Measurements from ENCODE around the gene ARPC1A. TPM values are rescaled to one million over a fixed set of nuclear protein-coding genes. Genes with fewer than 3 reads are reported as not detected.

The ARPC1A gene
- total and polyA plus RNA-seq, 2 of the 8 experiments (the other 6 are each of a cell fraction or from before 2014, with no cell fraction given), result 123 to 155 TPM

DNA sequence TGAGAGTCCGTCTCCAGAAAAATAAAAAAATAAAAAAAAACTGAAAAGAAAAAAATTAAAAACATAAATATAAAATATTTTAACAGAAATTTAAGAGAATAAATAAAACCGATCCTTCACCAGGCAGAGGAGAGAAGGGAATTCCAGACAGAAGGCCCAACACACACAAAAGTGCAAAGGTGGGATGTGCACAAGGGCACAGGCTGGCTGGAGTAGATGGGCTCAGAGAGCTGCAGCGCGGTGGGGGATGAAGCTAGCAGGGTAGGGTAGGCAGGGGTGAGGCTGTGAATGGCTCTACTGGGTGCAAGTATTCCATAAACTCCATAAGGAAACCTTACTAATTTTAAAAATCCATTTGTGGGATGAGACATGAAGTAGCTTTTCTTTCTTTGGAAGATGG is 15.7 kb upstream of the ARPC1A start (continued):
- TF ChIP-seq RAD21 (IDR thresholded peaks at IDR 0.05 in 1 of 2, conservative IDR thresholded peaks at IDR 0.05 in 1 of 2; ENCODE audit: low read depth in 2 of 2, low read length in 2 of 2) (no peak), SRF (IDR thresholded peaks at IDR 0.05; ENCODE audit: low read depth, low read length) (no peak), HDAC2 (IDR thresholded peaks at IDR 0.05; ENCODE audit: borderline replicate concordance in 1 of 2, low read depth in 2 of 2, low read length in 2 of 2) (no peak), ZNF274 (IDR thresholded peaks at IDR 0.05; ENCODE audit: borderline replicate concordance, extremely low read depth, low read length) (no peak)
